ENCODE measurements around the gene CCDC157. TPM values are rescaled to one million over a fixed set of nuclear protein-coding genes. Genes with fewer than 3 reads are reported as not detected.

The CCDC157 gene
- total and polyA plus RNA-seq, 4 donors: 0.53 to 1.4 (median 0.98) TPM

GRCh38 chr22:30413001-30413400 lies 56.2 kb downstream of the CCDC157 start (continued):
- TF ChIP-seq HNF4A (conservative IDR thresholded peaks at IDR 0.05) (no peak), GABPA (IDR thresholded peaks at IDR 0.05 in 1 of 2, conservative IDR thresholded peaks at IDR 0.05 in 1 of 2) (no peak), FOXA2 (IDR thresholded peaks at IDR 0.05) (no peak), FOXA1 (IDR thresholded peaks at IDR 0.05) (no peak)
- TF ChIP-seq, protein P1, sequence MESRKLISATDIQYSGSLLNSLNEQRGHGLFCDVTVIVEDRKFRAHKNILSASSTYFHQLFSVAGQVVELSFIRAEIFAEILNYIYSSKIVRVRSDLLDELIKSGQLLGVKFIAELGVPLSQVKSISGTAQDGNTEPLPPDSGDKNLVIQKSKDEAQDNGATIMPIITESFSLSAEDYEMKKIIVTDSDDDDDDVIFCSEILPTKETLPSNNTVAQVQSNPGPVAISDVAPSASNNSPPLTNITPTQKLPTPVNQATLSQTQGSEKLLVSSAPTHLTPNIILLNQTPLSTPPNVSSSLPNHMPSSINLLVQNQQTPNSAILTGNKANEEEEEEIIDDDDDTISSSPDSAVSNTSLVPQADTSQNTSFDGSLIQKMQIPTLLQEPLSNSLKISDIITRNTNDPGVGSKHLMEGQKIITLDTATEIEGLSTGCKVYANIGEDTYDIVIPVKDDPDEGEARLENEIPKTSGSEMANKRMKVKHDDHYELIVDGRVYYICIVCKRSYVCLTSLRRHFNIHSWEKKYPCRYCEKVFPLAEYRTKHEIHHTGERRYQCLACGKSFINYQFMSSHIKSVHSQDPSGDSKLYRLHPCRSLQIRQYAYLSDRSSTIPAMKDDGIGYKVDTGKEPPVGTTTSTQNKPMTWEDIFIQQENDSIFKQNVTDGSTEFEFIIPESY (IDR thresholded peaks at IDR 0.05): no peak

DNA sequence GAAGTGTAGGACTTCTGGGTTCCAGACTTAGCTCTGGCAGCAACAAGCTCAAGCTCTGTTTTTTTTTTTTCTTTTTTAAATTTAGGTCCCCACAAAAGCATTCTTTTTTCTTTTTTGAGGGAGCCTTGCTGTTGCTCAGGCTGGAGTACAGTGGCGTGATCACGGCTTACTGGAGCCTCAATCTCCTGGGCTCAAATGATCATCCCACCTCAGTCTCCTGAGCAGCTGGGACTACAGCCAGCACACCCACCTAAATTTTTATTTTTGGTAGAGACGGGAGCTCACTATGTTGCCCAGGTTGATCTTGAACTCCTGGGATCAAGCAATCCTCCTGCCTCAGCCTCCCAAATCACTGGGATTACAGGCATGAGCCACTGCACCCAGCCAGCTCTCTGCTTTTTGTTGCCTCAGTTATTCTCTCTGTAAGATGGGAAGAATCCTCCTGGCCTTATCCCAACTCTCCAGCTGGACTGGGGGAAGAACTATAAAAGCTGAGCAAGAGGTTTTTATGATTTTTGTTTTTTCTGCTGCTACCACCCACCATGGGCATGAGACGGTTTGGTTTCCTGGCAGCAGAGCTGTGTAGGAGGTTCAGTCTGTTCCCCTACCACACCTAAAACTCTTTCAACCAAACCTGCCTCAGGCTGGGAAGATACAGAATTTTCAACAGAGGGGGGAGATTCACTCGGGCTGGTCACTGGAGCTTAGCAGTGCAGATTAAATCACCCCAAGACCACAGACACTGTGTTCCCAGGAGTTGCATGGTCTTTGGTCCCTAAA lies 57.1 kb downstream of the CCDC157 start:
- WGBS: 85% methylated on average over 5 of the region's 5 CpGs
- Histone ChIP-seq H3K9ac (ENCODE audit: low read depth in 1 of 2, low read length in 2 of 2) (no peak overlapping the region), H3K4me3 (ENCODE audit: low read depth in 1 of 3, low read length in 3 of 3) (no peak overlapping the region), H3K27me3 (ENCODE audit: control insufficient read depth in 4 of 4, insufficient read depth in 4 of 4, low read length in 3 of 4) (no peaks in the 10 kb centered on the region), H3K9me3 (ENCODE audit: control insufficient read depth in 4 of 4, low read length in 3 of 4) (no peaks in the 10 kb centered on the region), H3K4me1 (ENCODE audit: control insufficient read depth in 4 of 4, insufficient read depth in 4 of 4, low read length in 3 of 4) (peaks cover 10 to 82% (median 68%) of the 10 kb centered on the region in 4 donors), H3K27ac (ENCODE audit: low read depth in 1 of 2, low read length in 2 of 2) (no peak overlapping the region), H3K36me3 (ENCODE audit: control insufficient read depth in 4 of 4, insufficient read depth in 3 of 4, low read depth in 1 of 4, low read length in 3 of 4) (peaks cover 5 to 79% (median 44%) of the 10 kb centered on the region in 4 donors)
- TF ChIP-seq RAD21 (IDR thresholded peaks at IDR 0.05) (no peak), GABPA (IDR thresholded peaks at IDR 0.05 in 1 of 2, conservative IDR thresholded peaks at IDR 0.05 in 1 of 2) (no peak), ATF3 (IDR thresholded peaks at IDR 0.05) (no peak), FOXA2 (IDR thresholded peaks at IDR 0.05) (no peak), HNF4G (IDR thresholded peaks at IDR 0.05) (no peak), YY1 (IDR thresholded peaks at IDR 0.05) (no peak), TAF1 (conservative IDR thresholded peaks at IDR 0.05) (no peak), JUND (IDR thresholded peaks at IDR 0.05) (no peak)
- no peak for DNase-seq (ENCODE audit: low spot score)

DNA sequence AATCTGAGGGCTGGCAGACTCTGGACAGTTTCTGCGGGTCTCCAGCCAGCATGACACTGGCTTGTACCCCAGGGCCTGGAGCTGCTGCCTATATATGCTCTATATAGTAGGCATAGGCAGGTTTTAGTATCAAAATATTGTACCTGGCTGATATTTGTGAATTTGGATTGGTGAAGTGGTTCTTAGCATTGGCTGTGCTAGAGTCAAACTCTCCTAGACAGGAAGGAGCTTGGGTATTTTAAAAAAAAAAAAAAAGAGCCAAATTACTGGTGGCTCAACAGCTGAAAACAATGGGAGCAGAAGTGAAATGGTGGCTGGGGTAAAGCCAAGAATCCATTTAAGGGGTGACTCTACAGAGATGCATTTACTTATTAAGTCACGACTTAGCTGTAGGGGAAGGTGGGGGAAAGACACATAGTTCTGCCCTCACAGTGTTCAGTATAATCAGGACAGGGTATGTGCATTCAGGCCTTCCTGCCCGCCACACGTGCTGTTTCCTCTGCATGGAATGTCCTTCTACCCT lies 57.8 kb downstream of the CCDC157 start:
- H3K27ac ChIP-seq (ENCODE audit: low read depth in 1 of 2, low read length in 2 of 2): peak overlapping the region in 1 of 2 donors; percentile 19
- H3K9ac ChIP-seq (ENCODE audit: low read depth in 1 of 2, low read length in 2 of 2): no peak overlapping the region
- H3K9me3 ChIP-seq (ENCODE audit: control insufficient read depth in 4 of 4, low read length in 3 of 4): no peaks in the 10 kb centered on the region
- H3K27me3 ChIP-seq (ENCODE audit: control insufficient read depth in 4 of 4, insufficient read depth in 4 of 4, low read length in 3 of 4): no peaks in the 10 kb centered on the region
- H3K4me3 ChIP-seq (ENCODE audit: low read depth in 1 of 3, low read length in 3 of 3): no peak overlapping the region
- 93% methylated on average over 4 of the region's 4 CpGs for WGBS
- TF ChIP-seq HNF4A (conservative IDR thresholded peaks at IDR 0.05): no peak
- TF ChIP-seq GABPA (IDR thresholded peaks at IDR 0.05 in 1 of 2, conservative IDR thresholded peaks at IDR 0.05 in 1 of 2): no peak
- TF ChIP-seq RAD21 (IDR thresholded peaks at IDR 0.05): no peak
- no peak for TF ChIP-seq REST (IDR thresholded peaks at IDR 0.05)
- TF ChIP-seq NR2F2 (IDR thresholded peaks at IDR 0.05): no peak
- TF ChIP-seq JUND (IDR thresholded peaks at IDR 0.05): no peak
- peaks cover 14 to 81% (median 69%) of the 10 kb centered on the region in 4 donors for H3K4me1 ChIP-seq (ENCODE audit: control insufficient read depth in 4 of 4, insufficient read depth in 4 of 4, low read length in 3 of 4)
- no peak for DNase-seq (ENCODE audit: low spot score)
- H3K36me3 ChIP-seq (ENCODE audit: control insufficient read depth in 4 of 4, insufficient read depth in 3 of 4, low read depth in 1 of 4, low read length in 3 of 4): peaks cover 3 to 73% (median 38%) of the 10 kb centered on the region in 4 donors

Measured in liver (tissue), 9 donors.